ENCODE results near the gene CSF3. TPM values are rescaled to one million over a fixed set of nuclear protein-coding genes. Genes with fewer than 3 reads are reported as not detected.

CSF3 gene
- total RNA-seq, 3 donors from 2014 or later (not counting 1 experiment from before 2014, with no cell fraction given) = not detected

DNA sequence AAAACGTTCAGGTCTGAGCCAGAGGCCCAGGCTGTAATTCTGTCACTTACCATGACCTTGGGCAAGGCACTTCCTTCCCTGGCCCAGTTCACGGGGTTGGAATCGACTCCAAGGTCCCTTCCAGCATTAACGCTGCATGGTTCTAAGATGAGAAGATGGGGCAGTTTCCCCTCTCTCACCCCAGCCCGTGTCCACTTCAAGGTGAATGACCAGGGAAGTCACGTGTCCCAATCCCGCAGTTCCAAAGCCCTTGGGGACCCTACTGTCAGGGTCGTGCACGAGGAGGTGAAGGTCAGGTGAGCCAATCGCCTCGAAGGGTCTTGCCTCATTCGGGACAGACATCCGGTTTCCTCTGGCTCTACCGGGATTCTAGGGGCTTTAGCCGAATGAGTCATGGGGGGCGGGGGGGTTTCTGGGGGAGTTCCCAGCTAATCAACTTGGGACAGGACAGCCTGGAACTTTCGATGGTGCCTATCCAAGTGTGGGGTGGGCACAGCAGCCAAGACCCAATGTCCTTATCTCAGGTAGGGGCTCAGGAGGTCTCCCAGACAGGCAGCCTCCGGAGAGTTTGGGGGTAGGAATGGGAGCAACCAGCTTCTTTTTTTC lies 762 bp upstream of the CSF3 start:
- peaks cover 24% of the 10 kb centered on the region for H3K4me1 ChIP-seq (ENCODE audit: control insufficient read depth, insufficient read depth, low read length)
- intact Hi-C loops (cut with micrococcal nuclease) = no loop called here
- no peaks in the 10 kb centered on the region for H3K27me3 ChIP-seq (ENCODE audit: control insufficient read depth, insufficient read depth, low read length)
- Mint-ChIP-seq H3K36me3 (no peaks in the 10 kb centered on the region), H3K4me1 (peaks cover 0 to 13% of the 10 kb centered on the region in 2 donors), H3K27ac (no peak overlapping the region), H3K9me3 (no peaks in the 10 kb centered on the region), H3K4me3 (no peak overlapping the region), H3K27me3 (ENCODE audit: low read depth in 2 of 2) (peaks cover 0 to 2% of the 10 kb centered on the region in 2 donors)
- no peak for ATAC-seq
- DNase-seq = no peak
- peaks cover 4% of the 10 kb centered on the region for H3K36me3 ChIP-seq (ENCODE audit: control insufficient read depth, insufficient read depth, low read length)
- WGBS (ENCODE audit: insufficient coverage) = 77% methylated on average over 18 of the region's 18 CpGs
- no peaks in the 10 kb centered on the region for H3K9me3 ChIP-seq (ENCODE audit: control insufficient read depth, insufficient read depth, low read length)
- H3K27ac ChIP-seq (ENCODE audit: low read length) = no peak overlapping the region
- TF ChIP-seq, protein P1, sequence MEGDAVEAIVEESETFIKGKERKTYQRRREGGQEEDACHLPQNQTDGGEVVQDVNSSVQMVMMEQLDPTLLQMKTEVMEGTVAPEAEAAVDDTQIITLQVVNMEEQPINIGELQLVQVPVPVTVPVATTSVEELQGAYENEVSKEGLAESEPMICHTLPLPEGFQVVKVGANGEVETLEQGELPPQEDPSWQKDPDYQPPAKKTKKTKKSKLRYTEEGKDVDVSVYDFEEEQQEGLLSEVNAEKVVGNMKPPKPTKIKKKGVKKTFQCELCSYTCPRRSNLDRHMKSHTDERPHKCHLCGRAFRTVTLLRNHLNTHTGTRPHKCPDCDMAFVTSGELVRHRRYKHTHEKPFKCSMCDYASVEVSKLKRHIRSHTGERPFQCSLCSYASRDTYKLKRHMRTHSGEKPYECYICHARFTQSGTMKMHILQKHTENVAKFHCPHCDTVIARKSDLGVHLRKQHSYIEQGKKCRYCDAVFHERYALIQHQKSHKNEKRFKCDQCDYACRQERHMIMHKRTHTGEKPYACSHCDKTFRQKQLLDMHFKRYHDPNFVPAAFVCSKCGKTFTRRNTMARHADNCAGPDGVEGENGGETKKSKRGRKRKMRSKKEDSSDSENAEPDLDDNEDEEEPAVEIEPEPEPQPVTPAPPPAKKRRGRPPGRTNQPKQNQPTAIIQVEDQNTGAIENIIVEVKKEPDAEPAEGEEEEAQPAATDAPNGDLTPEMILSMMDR (IDR thresholded peaks at IDR 0.05) = no peak
- no peak overlapping the region for H3K4me3 ChIP-seq (ENCODE audit: low read length)

DNA sequence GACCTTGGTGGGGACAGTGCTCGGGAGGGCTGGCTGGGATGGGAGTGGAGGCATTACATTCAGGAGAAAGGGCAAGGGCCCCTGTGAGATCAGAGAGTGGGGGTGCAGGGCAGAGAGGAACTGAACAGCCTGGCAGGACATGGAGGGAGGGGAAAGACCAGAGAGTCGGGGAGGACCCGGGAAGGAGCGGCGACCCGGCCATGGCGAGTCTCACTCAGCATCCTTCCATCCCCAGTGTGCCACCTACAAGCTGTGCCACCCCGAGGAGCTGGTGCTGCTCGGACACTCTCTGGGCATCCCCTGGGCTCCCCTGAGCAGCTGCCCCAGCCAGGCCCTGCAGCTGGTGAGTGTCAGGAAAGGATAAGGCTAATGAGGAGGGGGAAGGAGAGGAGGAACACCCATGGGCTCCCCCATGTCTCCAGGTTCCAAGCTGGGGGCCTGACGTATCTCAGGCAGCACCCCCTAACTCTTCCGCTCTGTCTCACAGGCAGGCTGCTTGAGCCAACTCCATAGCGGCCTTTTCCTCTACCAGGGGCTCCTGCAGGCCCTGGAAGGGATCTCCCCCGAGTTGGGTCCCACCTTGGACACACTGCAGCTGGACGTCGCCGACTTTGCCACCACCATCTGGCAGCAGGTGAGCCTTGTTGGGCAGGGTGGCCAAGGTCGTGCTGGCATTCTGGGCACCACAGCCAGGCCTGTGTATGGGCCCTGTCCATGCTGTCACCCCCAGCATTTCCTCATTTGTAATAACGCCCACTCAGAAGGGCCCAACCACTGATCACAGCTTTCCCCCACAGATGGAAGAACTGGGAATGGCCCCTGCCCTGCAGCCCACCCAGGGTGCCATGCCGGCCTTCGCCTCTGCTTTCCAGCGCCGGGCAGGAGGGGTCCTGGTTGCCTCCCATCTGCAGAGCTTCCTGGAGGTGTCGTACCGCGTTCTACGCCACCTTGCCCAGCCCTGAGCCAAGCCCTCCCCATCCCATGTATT lies 1.1 kb downstream of the CSF3 start:
- no peak for ATAC-seq
- Mint-ChIP-seq H3K36me3 (no peaks in the 10 kb centered on the region), H3K27ac (no peak overlapping the region), H3K4me3 (no peak overlapping the region), H3K9me3 (no peaks in the 10 kb centered on the region), H3K27me3 (ENCODE audit: low read depth in 2 of 2) (peaks cover 0 to 2% of the 10 kb centered on the region in 2 donors), H3K4me1 (peaks cover 0 to 20% of the 10 kb centered on the region in 2 donors)
- peaks cover 24% of the 10 kb centered on the region for H3K4me1 ChIP-seq (ENCODE audit: control insufficient read depth, insufficient read depth, low read length)
- 83% methylated on average over 26 of the region's 26 CpGs for WGBS (ENCODE audit: insufficient coverage)
- intact Hi-C loops (cut with micrococcal nuclease) = no loop called here
- H3K27ac ChIP-seq (ENCODE audit: low read length) = no peak overlapping the region
- no peak overlapping the region for H3K4me3 ChIP-seq (ENCODE audit: low read length)
- TF ChIP-seq, protein P1 (IDR thresholded peaks at IDR 0.05) = no peak
- H3K36me3 ChIP-seq (ENCODE audit: control insufficient read depth, insufficient read depth, low read length) = peaks cover 14% of the 10 kb centered on the region
- H3K9me3 ChIP-seq (ENCODE audit: control insufficient read depth, insufficient read depth, low read length) = no peaks in the 10 kb centered on the region
- DNase-seq = no peak
- H3K27me3 ChIP-seq (ENCODE audit: control insufficient read depth, insufficient read depth, low read length) = no peaks in the 10 kb centered on the region

DNA sequence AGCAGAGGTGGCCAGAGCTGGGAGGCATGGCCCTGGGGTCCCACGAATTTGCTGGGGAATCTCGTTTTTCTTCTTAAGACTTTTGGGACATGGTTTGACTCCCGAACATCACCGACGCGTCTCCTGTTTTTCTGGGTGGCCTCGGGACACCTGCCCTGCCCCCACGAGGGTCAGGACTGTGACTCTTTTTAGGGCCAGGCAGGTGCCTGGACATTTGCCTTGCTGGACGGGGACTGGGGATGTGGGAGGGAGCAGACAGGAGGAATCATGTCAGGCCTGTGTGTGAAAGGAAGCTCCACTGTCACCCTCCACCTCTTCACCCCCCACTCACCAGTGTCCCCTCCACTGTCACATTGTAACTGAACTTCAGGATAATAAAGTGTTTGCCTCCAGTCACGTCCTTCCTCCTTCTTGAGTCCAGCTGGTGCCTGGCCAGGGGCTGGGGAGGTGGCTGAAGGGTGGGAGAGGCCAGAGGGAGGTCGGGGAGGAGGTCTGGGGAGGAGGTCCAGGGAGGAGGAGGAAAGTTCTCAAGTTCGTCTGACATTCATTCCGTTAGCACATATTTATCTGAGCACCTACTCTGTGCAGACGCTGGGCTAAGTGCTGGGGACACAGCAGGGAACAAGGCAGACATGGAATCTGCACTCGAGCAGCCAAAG lies 2.3 kb downstream of the CSF3 start:
- peaks cover 24% of the 10 kb centered on the region for H3K4me1 ChIP-seq (ENCODE audit: control insufficient read depth, insufficient read depth, low read length)
- DNase-seq (no peak), ATAC-seq (no peak)
- no peak overlapping the region for H3K4me3 Mint-ChIP-seq
- WGBS (ENCODE audit: insufficient coverage) = 82% methylated on average over 14 of the region's 15 CpGs
- H3K9me3 Mint-ChIP-seq = no peaks in the 10 kb centered on the region
- no peaks in the 10 kb centered on the region for H3K36me3 Mint-ChIP-seq
- no peak overlapping the region for H3K27ac Mint-ChIP-seq
- H3K27ac ChIP-seq (ENCODE audit: low read length) = no peak overlapping the region
- H3K36me3 ChIP-seq (ENCODE audit: control insufficient read depth, insufficient read depth, low read length) = peaks cover 26% of the 10 kb centered on the region
- TF ChIP-seq, protein P1 (IDR thresholded peaks at IDR 0.05) = no peak
- H3K4me3 ChIP-seq (ENCODE audit: low read length) = no peak overlapping the region
- H3K27me3 ChIP-seq (ENCODE audit: control insufficient read depth, insufficient read depth, low read length) = no peaks in the 10 kb centered on the region
- H3K4me1 Mint-ChIP-seq = peaks cover 0 to 20% of the 10 kb centered on the region in 2 donors
- no peaks in the 10 kb centered on the region for H3K27me3 Mint-ChIP-seq (ENCODE audit: low read depth in 2 of 2)
- intact Hi-C loops (cut with micrococcal nuclease) = no loop called here
- H3K9me3 ChIP-seq (ENCODE audit: control insufficient read depth, insufficient read depth, low read length) = no peaks in the 10 kb centered on the region

Measured in natural killer cell (primary cell).